Measurements from ENCODE around the gene IFNA14. TPM values are rescaled to one million over a fixed set of nuclear protein-coding genes. Genes with fewer than 3 reads are reported as not detected.

Gene IFNA14
- not detected for total RNA-seq

DNA sequence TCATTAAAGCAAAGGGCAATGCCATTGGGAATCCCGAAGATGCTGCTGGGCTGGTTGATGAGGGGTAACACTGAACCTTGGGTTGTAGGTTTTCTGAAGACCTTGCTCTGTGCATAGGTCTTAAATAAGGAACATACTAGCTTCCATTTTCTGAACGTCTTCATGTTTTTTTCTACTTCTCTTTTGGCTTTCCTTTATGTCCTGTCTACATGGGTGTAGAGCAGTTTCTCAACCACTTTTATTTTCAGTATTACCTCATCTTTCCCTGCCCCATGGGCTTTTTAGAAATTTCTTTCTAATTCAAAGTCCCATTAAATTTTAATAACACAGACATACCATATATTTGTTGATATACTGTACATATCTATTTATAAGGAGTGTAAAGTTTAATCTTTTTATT is at the start of gene IFNA14:
Gene IFNA14, minus strand, starts transcription at position 95 of the 400 bp plus-strand sequence. Its CDS starts 70 bp downstream, at position 25.
- no peak for DNase-seq (ENCODE audit: extremely low spot score in 2 of 2)
- no peaks in the 10 kb centered on the region for H3K9me3 ChIP-seq
- no peaks in the 10 kb centered on the region for H3K36me3 ChIP-seq
- no peak within 1 kb of the TSS for H3K4me3 ChIP-seq
- TF ChIP-seq POLR2A (IDR thresholded peaks at IDR 0.05), result no peak
- TF ChIP-seq POLR2AphosphoS5 (IDR thresholded peaks at IDR 0.05; ENCODE audit: insufficient read depth in 1 of 2, low read depth in 1 of 2), result no peak
- TF ChIP-seq, protein P1, sequence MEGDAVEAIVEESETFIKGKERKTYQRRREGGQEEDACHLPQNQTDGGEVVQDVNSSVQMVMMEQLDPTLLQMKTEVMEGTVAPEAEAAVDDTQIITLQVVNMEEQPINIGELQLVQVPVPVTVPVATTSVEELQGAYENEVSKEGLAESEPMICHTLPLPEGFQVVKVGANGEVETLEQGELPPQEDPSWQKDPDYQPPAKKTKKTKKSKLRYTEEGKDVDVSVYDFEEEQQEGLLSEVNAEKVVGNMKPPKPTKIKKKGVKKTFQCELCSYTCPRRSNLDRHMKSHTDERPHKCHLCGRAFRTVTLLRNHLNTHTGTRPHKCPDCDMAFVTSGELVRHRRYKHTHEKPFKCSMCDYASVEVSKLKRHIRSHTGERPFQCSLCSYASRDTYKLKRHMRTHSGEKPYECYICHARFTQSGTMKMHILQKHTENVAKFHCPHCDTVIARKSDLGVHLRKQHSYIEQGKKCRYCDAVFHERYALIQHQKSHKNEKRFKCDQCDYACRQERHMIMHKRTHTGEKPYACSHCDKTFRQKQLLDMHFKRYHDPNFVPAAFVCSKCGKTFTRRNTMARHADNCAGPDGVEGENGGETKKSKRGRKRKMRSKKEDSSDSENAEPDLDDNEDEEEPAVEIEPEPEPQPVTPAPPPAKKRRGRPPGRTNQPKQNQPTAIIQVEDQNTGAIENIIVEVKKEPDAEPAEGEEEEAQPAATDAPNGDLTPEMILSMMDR (IDR thresholded peaks at IDR 0.05), result no peak
- H3K4me1 ChIP-seq, result no peaks in the 10 kb centered on the region
- intact Hi-C loops (cut with DNase I), result no loop called here
- no peak within 1 kb of the TSS for H3K27ac ChIP-seq
- no peaks in the 10 kb centered on the region for H3K27me3 ChIP-seq

DNA sequence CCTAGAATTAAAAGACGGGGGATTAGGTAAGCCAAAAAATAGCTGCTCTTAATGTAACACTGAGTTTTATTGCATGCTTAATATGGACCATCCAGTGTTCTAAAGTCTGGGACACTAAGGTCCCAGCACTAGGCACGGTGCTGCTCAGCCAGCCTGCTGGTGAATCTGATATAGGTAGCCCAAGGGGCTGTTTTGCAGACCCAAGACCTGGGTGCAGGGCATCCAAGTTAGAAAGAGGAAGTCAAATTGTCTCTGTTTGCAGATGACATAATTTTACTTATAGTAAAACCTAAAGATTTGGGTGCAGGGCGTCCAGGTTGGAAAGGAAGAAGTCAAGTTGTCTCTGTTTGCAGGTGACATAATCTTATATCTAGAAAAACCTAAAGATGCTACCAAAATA is 47.5 kb upstream of the IFNA14 start:
- intact Hi-C loops (cut with DNase I), result no loop called here
- Histone ChIP-seq H3K36me3 (no peaks in the 10 kb centered on the region), H3K27me3 (no peaks in the 10 kb centered on the region), H3K4me1 (no peaks in the 10 kb centered on the region), H3K27ac (no peak overlapping the region), H3K4me3 (no peak overlapping the region), H3K9me3 (no peaks in the 10 kb centered on the region)
- TF ChIP-seq, protein P1 (IDR thresholded peaks at IDR 0.05), result no peak
- no peak for DNase-seq (ENCODE audit: extremely low spot score in 2 of 2)

DNA sequence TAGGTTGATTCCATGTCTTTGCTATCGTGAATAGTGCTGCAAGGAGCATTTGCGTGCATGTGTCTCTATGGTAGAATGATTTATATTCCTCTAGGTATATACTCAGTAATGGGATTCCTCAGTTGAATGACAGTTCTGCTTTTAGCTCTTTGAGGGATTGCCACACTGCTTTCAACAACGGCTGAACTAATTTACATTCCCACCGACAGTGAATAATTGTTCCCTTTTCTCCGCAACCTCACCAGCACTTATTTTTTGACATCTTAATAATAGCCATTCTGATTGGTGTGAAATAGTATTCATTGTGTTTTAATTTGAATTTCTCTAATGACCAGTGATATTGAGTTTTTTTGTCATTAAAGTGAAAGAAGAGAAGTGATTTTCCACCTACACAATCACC is 46.9 kb upstream of the IFNA14 start:
- no peak for TF ChIP-seq POLR2AphosphoS5 (IDR thresholded peaks at IDR 0.05; ENCODE audit: insufficient read depth in 1 of 2, low read depth in 1 of 2)
- TF ChIP-seq POLR2A (IDR thresholded peaks at IDR 0.05), result no peak
- TF ChIP-seq, protein P1 (IDR thresholded peaks at IDR 0.05), result no peak
- DNase-seq (ENCODE audit: extremely low spot score in 2 of 2), result no peak
- intact Hi-C loops (cut with DNase I), result no loop called here
- Histone ChIP-seq H3K27me3 (no peaks in the 10 kb centered on the region), H3K4me3 (no peak overlapping the region), H3K36me3 (no peaks in the 10 kb centered on the region), H3K4me1 (no peaks in the 10 kb centered on the region), H3K9me3 (no peaks in the 10 kb centered on the region), H3K27ac (no peak overlapping the region)

DNA sequence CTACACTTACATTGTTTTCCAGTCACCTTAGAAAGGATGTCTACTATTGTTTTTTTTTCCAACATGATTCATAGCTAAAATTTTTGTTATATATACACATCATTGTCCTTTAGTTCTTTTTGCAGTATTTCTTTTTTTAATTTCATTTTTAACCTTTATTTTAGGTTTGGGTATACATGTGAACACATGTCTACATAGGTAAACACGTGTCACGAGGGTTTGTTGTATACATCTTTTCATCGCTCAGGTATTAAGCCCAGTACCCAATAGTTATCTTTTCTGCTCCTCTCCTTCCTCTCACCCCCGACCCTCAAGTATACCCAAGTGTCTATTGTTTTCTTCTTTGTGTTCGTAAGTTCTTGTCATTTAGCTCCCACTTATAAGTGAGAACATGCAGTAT is 46.3 kb upstream of the IFNA14 start:
- no peak for DNase-seq (ENCODE audit: extremely low spot score in 2 of 2)
- TF ChIP-seq POLR2A (IDR thresholded peaks at IDR 0.05), result no peak
- TF ChIP-seq POLR2AphosphoS5 (IDR thresholded peaks at IDR 0.05; ENCODE audit: insufficient read depth in 1 of 2, low read depth in 1 of 2), result no peak
- TF ChIP-seq, protein P1 (IDR thresholded peaks at IDR 0.05), result no peak
- intact Hi-C loops (cut with DNase I), result no loop called here

DNA sequence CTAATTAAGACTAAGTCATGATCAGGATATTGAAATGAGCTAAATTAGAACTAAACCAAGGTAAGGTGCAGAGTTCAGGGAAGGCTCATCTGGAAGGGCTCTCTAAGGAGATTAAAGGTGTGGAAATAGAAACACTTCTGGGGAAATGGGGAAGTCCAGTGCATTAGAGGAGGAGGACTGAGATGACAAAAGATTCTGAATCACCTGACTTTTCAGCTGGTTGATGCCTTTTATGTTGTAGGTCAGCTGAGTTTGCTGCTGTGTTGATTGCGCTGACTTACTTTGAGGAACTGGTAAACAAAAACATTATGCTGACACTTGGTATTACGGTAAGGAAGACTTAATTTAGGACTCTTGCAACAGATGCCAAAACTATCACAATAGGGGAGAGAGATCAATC is 41.5 kb upstream of the IFNA14 start:
- H3K27me3 ChIP-seq, result no peaks in the 10 kb centered on the region
- no peaks in the 10 kb centered on the region for H3K9me3 ChIP-seq
- H3K27ac ChIP-seq, result no peak overlapping the region
- H3K36me3 ChIP-seq, result no peaks in the 10 kb centered on the region
- H3K4me3 ChIP-seq, result no peak overlapping the region
- intact Hi-C loops (cut with DNase I), result no loop called here
- no peak for TF ChIP-seq POLR2AphosphoS5 (IDR thresholded peaks at IDR 0.05; ENCODE audit: insufficient read depth in 1 of 2, low read depth in 1 of 2)
- TF ChIP-seq, protein P1 (IDR thresholded peaks at IDR 0.05), result no peak
- TF ChIP-seq POLR2A (IDR thresholded peaks at IDR 0.05), result no peak
- DNase-seq (ENCODE audit: extremely low spot score in 2 of 2), result no peak
- H3K4me1 ChIP-seq, result no peaks in the 10 kb centered on the region

More for the DNA sequence above, 46.3 kb upstream of the IFNA14 start:
- no peak overlapping the region for H3K27ac ChIP-seq
- H3K27me3 ChIP-seq, result no peaks in the 10 kb centered on the region
- H3K4me3 ChIP-seq, result no peak overlapping the region
- no peaks in the 10 kb centered on the region for H3K36me3 ChIP-seq
- H3K9me3 ChIP-seq, result no peaks in the 10 kb centered on the region
- no peaks in the 10 kb centered on the region for H3K4me1 ChIP-seq
